Endothelial cell of umbilical vein (primary cell): ENCODE data around the gene TFAP2E. TPM values are rescaled to one million over a fixed set of nuclear protein-coding genes. Genes with fewer than 3 reads are reported as not detected.

Experiments
- BruUV-seq: library from RNA; stranded (reverse); fragments of 400-500 nt; replicated peaks from 2 replicates; lab custom pipeline; 2021; lab: Mats Ljungman, UMichigan
- CTCF ChIA-PET: fragments of 300-600, 350-600 bp; sonication (Branson Sonifier 250); formaldehyde crosslinking; loops from one replicate; lab custom pipeline; 2021; ENCODE audit warnings: antibody characterized with exemption, inconsistent platforms; lab: Charles Lee
- POLR2A ChIA-PET: fragments of 300-600, 350-600 bp; sonication (Branson Sonifier 250); formaldehyde crosslinking; loops from one replicate; lab custom pipeline; 2021; ENCODE audit warnings: antibody characterized with exemption, inconsistent platforms; lab: Charles Lee
- DNase-seq: peaks from one replicate; pipeline ENCODE4 v3.0.0-alpha.2; 2011; ENCODE audit warnings: low read depth, low spot score
- FAIRE-seq: peaks from 2 replicates; lab custom pipeline; 2011; peaks lifted over from hg19 to GRCh38; lab: Jason Lieb, UNC
- H2AFZ ChIP-seq: 2 replicates; pipeline ENCODE4 v1.6.0; 2012; ENCODE audit warnings: low read depth, low read length, control low read depth, inconsistent platforms
- H3K27ac ChIP-seq: 2 replicates; pipeline ENCODE4 v1.5.1; 2011; ENCODE audit warnings: low read depth, mild to moderate bottlenecking, control low read depth, low read length, moderate library complexity; ENCODE audit not compliant: insufficient read depth
- H3K27me3 ChIP-seq, 2 experiments: 2 replicates each; pipeline versions ENCODE4 v1.6.0 to v1.6.1; 2011; ENCODE audit warnings: low read length in 2 of 2, mixed read lengths in 1 of 2; ENCODE audit not compliant: control insufficient read depth in 2 of 2, insufficient read depth in 2 of 2
- H3K36me3 ChIP-seq, 2 experiments: 2 replicates in 1 of 2; 3 replicates in 1 of 2; pipeline ENCODE4 v1.5.1; 2011; ENCODE audit warnings: low read length in 2 of 2, mild to moderate bottlenecking in 1 of 2, moderate library complexity in 1 of 2; ENCODE audit not compliant: control insufficient read depth in 2 of 2, insufficient read depth in 2 of 2; ENCODE audit errors: extremely low read depth in 1 of 2
- H3K4me1 ChIP-seq: 3 replicates; pipeline ENCODE4 v1.5.1; 2011; ENCODE audit warnings: mild to moderate bottlenecking, low read length; ENCODE audit not compliant: control insufficient read depth, insufficient read depth; ENCODE audit errors: extremely low read depth
- H3K4me2 ChIP-seq: 2 replicates; pipeline ENCODE4 v1.6.1; 2011; ENCODE audit warnings: low read length, control low read depth, mixed read lengths; ENCODE audit not compliant: insufficient read depth
- H3K4me3 ChIP-seq, 3 experiments: fragments of 200-600 bp in 1 of 3; sonication (generic), shearing (Covaris generic) in 1 of 3; replicated peaks in 1 of 3; 2 replicates each; pipeline ENCODE4 v1.5.1; 2011 to 2016; ENCODE audit warnings: control low read depth in 3 of 3, low read length in 3 of 3, mild to moderate bottlenecking in 2 of 3, inconsistent platforms in 1 of 3, low read depth in 1 of 3, moderate library complexity in 1 of 3; ENCODE audit not compliant: insufficient read depth in 1 of 3
- H3K79me2 ChIP-seq: 2 replicates; pipeline ENCODE4 v1.6.0; 2012; ENCODE audit warnings: low read length, inconsistent platforms; ENCODE audit not compliant: control insufficient read depth, insufficient read depth
- H3K9ac ChIP-seq: replicated peaks from 2 replicates; pipeline ENCODE3; 2011; ENCODE audit warnings: low read length, control low read depth; ENCODE audit not compliant: insufficient read depth; ENCODE audit errors: extremely low read depth
- H3K9me1 ChIP-seq: replicated peaks from 3 replicates; pipeline ENCODE4 v1.6.0; 2011; ENCODE audit warnings: mild to moderate bottlenecking, low read length; ENCODE audit not compliant: control insufficient read depth, insufficient read depth; ENCODE audit errors: extremely low read depth
- H3K9me3 ChIP-seq: replicated peaks from 2 replicates; pipeline ENCODE4 v1.5.1; 2012; ENCODE audit warnings: low read length, inconsistent platforms; ENCODE audit not compliant: control insufficient read depth, insufficient read depth
- H4K20me1 ChIP-seq: replicated peaks from 2 replicates; pipeline ENCODE3; 2011; ENCODE audit warnings: mild to moderate bottlenecking, low read length; ENCODE audit not compliant: control insufficient read depth, insufficient read depth; ENCODE audit errors: extremely low read depth
- CTCF ChIP-seq, 2 donors: IDR thresholded peaks; 1 replicate in 1 of 2; 2 replicates in 1 of 2; pipeline ENCODE4 v1.5.1; 2011; ENCODE audit warnings: low read length in 2 of 2, mild to moderate bottlenecking in 2 of 2, moderate library complexity in 2 of 2, control low read depth in 1 of 2, inconsistent platforms in 1 of 2, low read depth in 1 of 2; ENCODE audit not compliant: insufficient read depth in 1 of 2; ENCODE audit errors: extremely low read depth in 1 of 2
- EZH2 ChIP-seq: IDR thresholded peaks from 2 replicates; pipeline ENCODE4 v1.6.1; 2012; ENCODE audit warnings: borderline replicate concordance, low read depth, mild to moderate bottlenecking, moderate library complexity, low read length, inconsistent platforms; ENCODE audit not compliant: severe bottlenecking
- FOS ChIP-seq: IDR thresholded peaks from 2 replicates; pipeline ENCODE4 v1.6.1; 2011; ENCODE audit warnings: mild to moderate bottlenecking, low read length, moderate library complexity, borderline replicate concordance; ENCODE audit not compliant: insufficient read depth
- GATA2 ChIP-seq: IDR thresholded peaks from 2 replicates; pipeline ENCODE4 v1.7.0; 2011; ENCODE audit warnings: low read depth, mild to moderate bottlenecking, moderate library complexity, mixed read lengths, low read length; ENCODE audit not compliant: insufficient read length, insufficient read depth
- JUN ChIP-seq: IDR thresholded peaks from 2 replicates; pipeline ENCODE4 v1.6.1; 2011; ENCODE audit warnings: borderline replicate concordance, low read depth; ENCODE audit not compliant: insufficient read length, insufficient read depth
- MYC ChIP-seq: IDR thresholded peaks from one replicate; pipeline ENCODE4 v1.6.1; 2011; ENCODE audit warnings: mild to moderate bottlenecking, low read depth, low read length
- POLR2A ChIP-seq: IDR thresholded peaks from 2 replicates; pipeline ENCODE4 v1.6.1; 2012; ENCODE audit warnings: low read depth, mild to moderate bottlenecking, control low read depth, low read length
- POLR2AphosphoS5 ChIP-seq: IDR thresholded peaks from 2 replicates; pipeline ENCODE4 v1.6.1; 2012; ENCODE audit warnings: low read depth, mild to moderate bottlenecking, control low read depth, low read length, moderate library complexity; ENCODE audit not compliant: insufficient read depth
- dilution Hi-C: fragments of 300-500 bp; cut with MboI; formaldehyde crosslinking; loops from one replicate; pipeline ENCODE4 v1.15.0; 2019; ENCODE audit warnings: low sequenced_read_pairs; ENCODE audit not compliant: extremely low pct_ligation_motif_present
- intact Hi-C: fragments of 100-400 bp; cut with micrococcal nuclease; formaldehyde crosslinking; loops from one replicate; pipeline ENCODE4 v1.10.0; 2022
- polyA plus RNA-seq, 4 experiments: library from polyadenylated mRNA; depleted of rRNA in 3 of 4; stranded (reverse) in 3 of 4; unstranded in 1 of 4; fragments of >200 nt; gene quantifications; 2 replicates each; pipeline versions ENCODE4 v1.2.1 to v1.2.3, GENCODE V29; 2011 to 2012; ENCODE audit warnings: missing spikeins in 1 of 4
- total RNA-seq: library from RNA; stranded (reverse); gene quantifications from 2 replicates; pipeline ENCODE4 v1.2.3, GENCODE V29; 2021

Gene TFAP2E
- total and polyA plus RNA-seq, 2 donors (not counting 3 experiments of a cell fraction or from before 2014, with no cell fraction given) = 0.06 TPM; not detected in 1

DNA sequence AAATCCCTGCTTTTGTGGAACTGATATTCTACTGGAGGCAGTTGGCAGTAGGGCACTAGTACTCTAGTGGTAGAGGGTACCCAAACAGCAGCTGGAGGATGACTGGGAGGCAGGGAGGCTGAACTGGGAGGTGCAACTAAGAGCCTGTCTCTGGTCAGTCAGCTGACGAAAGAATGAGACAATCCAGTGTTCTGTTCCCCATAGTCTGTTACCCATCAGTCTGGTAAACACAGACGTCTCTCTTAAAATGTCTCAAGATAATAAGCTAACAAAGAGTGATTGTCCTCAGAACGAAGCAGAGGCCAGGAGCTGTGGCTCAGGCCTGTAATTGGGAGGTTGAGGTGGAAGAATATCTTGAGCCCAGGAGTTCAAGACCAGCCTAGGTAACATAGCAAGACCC lies 30.4 kb downstream of the TFAP2E start:
- no peak for FAIRE-seq
- POLR2A ChIA-PET = no interaction called here
- dilution Hi-C loops = no loop called here

More for the DNA sequence above, 30.4 kb downstream of the TFAP2E start:
- Histone ChIP-seq H3K27me3 (no peaks in the 10 kb centered on the region), H3K27ac (no peak overlapping the region), H3K79me2 (peaks cover 17% of the 10 kb centered on the region), H3K4me1 (no peaks in the 10 kb centered on the region), H2AFZ (no peak overlapping the region), H3K9me3 (no peaks in the 10 kb centered on the region), H3K9ac (no peak overlapping the region), H3K4me3 (no peak overlapping the region), H4K20me1 (no peaks in the 10 kb centered on the region), H3K4me2 (no peak overlapping the region), H3K9me1 (no peaks in the 10 kb centered on the region), H3K36me3 (peaks cover 22 to 23% of the 10 kb centered on the region in 2 experiments)
- TF ChIP-seq EZH2 (no peak), GATA2 (no peak), MYC (no peak), FOS (no peak), POLR2AphosphoS5 (no peak), POLR2A (no peak), CTCF (IDR thresholded peaks at IDR 0.05; ENCODE audit: extremely low read depth in 1 of 2, insufficient read depth in 1 of 2, low read depth in 1 of 2, low read length in 2 of 2) (no peak), JUN (no peak)
- CTCF ChIA-PET = interaction anchor here (0.7 to 1.1 kb wide), 3 partner anchors 16 to 138 kb away, joined by 3 to 4 read pairs (median 3); no protein-coding TSS in a partner anchor
- intact Hi-C loops = no loop called here
- no peak for DNase-seq
- BruUV-seq = no TSS peak
